ENCODE results near the gene BMP4. TPM values are rescaled to one million over a fixed set of nuclear protein-coding genes. Genes with fewer than 3 reads are reported as not detected.
A peak's percentile ranks its signal among the peaks of the same experiment; 100 is the strongest.
"Not testable (repeated sequence)": the region's sequence is repeated elsewhere in the genome, so short reads cannot be mapped to it uniquely, and the experiment has no call there.

BMP4 gene
- total RNA-seq = not detected

- Mint-ChIP-seq H3K4me1 (ENCODE audit: low read depth) (peaks cover 35% of the 10 kb centered on the region), H3K27me3 (ENCODE audit: low read depth) (peaks cover 61% of the 10 kb centered on the region), H3K36me3 (ENCODE audit: low read depth) (no peaks in the 10 kb centered on the region), H3K9me3 (no peaks in the 10 kb centered on the region), H3K27ac (no peak within 1 kb of the TSS), H3K4me3 (peak within 1 kb of the TSS; percentile 51)
- DNase-seq = peak; percentile 45
- intact Hi-C loops (cut with micrococcal nuclease) = no loop called here
- CTCF ChIA-PET = no interaction called here
These were observed at the start of gene BMP4 for GRCh38 chr14:53956427-53957201. BMP4 (minus strand) TSS chr14:53956825; CDS start chr14:53952222, 4,603 bp downstream.

GRCh38 chr14:54003064-54003463, 46.4 kb upstream of the BMP4 start:
- Mint-ChIP-seq H3K27ac (no peak overlapping the region), H3K4me1 (ENCODE audit: low read depth) (no peaks in the 10 kb centered on the region), H3K4me3 (no peak overlapping the region), H3K36me3 (ENCODE audit: low read depth) (no peaks in the 10 kb centered on the region), H3K27me3 (ENCODE audit: low read depth) (peaks cover 6% of the 10 kb centered on the region), H3K9me3 (peaks cover 7% of the 10 kb centered on the region)
- CTCF ChIA-PET = no interaction called here
- no peak for DNase-seq
- intact Hi-C loops (cut with micrococcal nuclease) = no loop called here

- intact Hi-C loops (cut with micrococcal nuclease) = no loop called here
These were observed 46.0 kb upstream of the BMP4 start for GRCh38 chr14:54002653-54003052.

GRCh38 chr14:54001189-54001878, 44.7 kb upstream of the BMP4 start:
- Mint-ChIP-seq H3K27ac (no peak overlapping the region), H3K9me3 (peaks cover 4% of the 10 kb centered on the region), H3K36me3 (ENCODE audit: low read depth) (no peaks in the 10 kb centered on the region), H3K27me3 (ENCODE audit: low read depth) (peaks cover 1% of the 10 kb centered on the region), H3K4me1 (ENCODE audit: low read depth) (no peaks in the 10 kb centered on the region), H3K4me3 (no peak overlapping the region)
- CTCF ChIA-PET = no interaction called here
- DNase-seq = no peak
- intact Hi-C loops (cut with micrococcal nuclease) = no loop called here

More at GRCh38 chr14:54002653-54003052, 46.0 kb upstream of the BMP4 start:
- Mint-ChIP-seq H3K9me3 (peaks cover 7% of the 10 kb centered on the region), H3K4me1 (ENCODE audit: low read depth) (no peaks in the 10 kb centered on the region), H3K4me3 (no peak overlapping the region), H3K36me3 (ENCODE audit: low read depth) (no peaks in the 10 kb centered on the region), H3K27ac (no peak overlapping the region), H3K27me3 (ENCODE audit: low read depth) (peaks cover 6% of the 10 kb centered on the region)
- CTCF ChIA-PET = no interaction called here
- DNase-seq = no peak

- Mint-ChIP-seq H3K9me3 (no peaks in the 10 kb centered on the region), H3K4me1 (ENCODE audit: low read depth) (no peaks in the 10 kb centered on the region), H3K36me3 (ENCODE audit: low read depth) (no peaks in the 10 kb centered on the region), H3K4me3 (no peak overlapping the region), H3K27me3 (ENCODE audit: low read depth) (peaks cover 1% of the 10 kb centered on the region), H3K27ac (no peak overlapping the region)
- no peak for DNase-seq
- intact Hi-C loops (cut with micrococcal nuclease) = no loop called here
- CTCF ChIA-PET = no interaction called here
These were observed 43.8 kb upstream of the BMP4 start for GRCh38 chr14:54000341-54000811.

GRCh38 chr14:53999061-53999488, 42.5 kb upstream of the BMP4 start:
- CTCF ChIA-PET = no interaction called here
- H3K4me3 Mint-ChIP-seq = no peak overlapping the region
- H3K27me3 Mint-ChIP-seq (ENCODE audit: low read depth) = peaks cover 1% of the 10 kb centered on the region
- no peak overlapping the region for H3K27ac Mint-ChIP-seq
- intact Hi-C loops (cut with micrococcal nuclease) = no loop called here
- no peaks in the 10 kb centered on the region for H3K4me1 Mint-ChIP-seq (ENCODE audit: low read depth)
- H3K36me3 Mint-ChIP-seq (ENCODE audit: low read depth) = no peaks in the 10 kb centered on the region
- DNase-seq = no peak
- H3K9me3 Mint-ChIP-seq = no peaks in the 10 kb centered on the region

- CTCF ChIA-PET = no interaction called here
- Mint-ChIP-seq H3K9me3 (no peaks in the 10 kb centered on the region), H3K36me3 (ENCODE audit: low read depth) (no peaks in the 10 kb centered on the region), H3K27me3 (ENCODE audit: low read depth) (no peaks in the 10 kb centered on the region), H3K4me1 (ENCODE audit: low read depth) (no peaks in the 10 kb centered on the region), H3K4me3 (no peak overlapping the region), H3K27ac (no peak overlapping the region)
- no peak for DNase-seq
- intact Hi-C loops (cut with micrococcal nuclease) = no loop called here
These were observed 39.4 kb upstream of the BMP4 start for GRCh38 chr14:53996041-53996440.

- no peaks in the 10 kb centered on the region for H3K36me3 Mint-ChIP-seq (ENCODE audit: low read depth)
- intact Hi-C loops (cut with micrococcal nuclease) = no loop called here
- CTCF ChIA-PET = no interaction called here
These were observed 37.4 kb upstream of the BMP4 start for GRCh38 chr14:53993920-53994607.

GRCh38 chr14:53990978-53991377, 34.4 kb upstream of the BMP4 start:
- no peaks in the 10 kb centered on the region for H3K27me3 Mint-ChIP-seq (ENCODE audit: low read depth)
- no peak overlapping the region for H3K4me3 Mint-ChIP-seq
- CTCF ChIA-PET = no interaction called here
- intact Hi-C loops (cut with micrococcal nuclease) = no loop called here
- H3K9me3 Mint-ChIP-seq = peaks cover 5% of the 10 kb centered on the region
- no peaks in the 10 kb centered on the region for H3K4me1 Mint-ChIP-seq (ENCODE audit: low read depth)
- DNase-seq = no peak
- no peak overlapping the region for H3K27ac Mint-ChIP-seq
- no peaks in the 10 kb centered on the region for H3K36me3 Mint-ChIP-seq (ENCODE audit: low read depth)

More at GRCh38 chr14:53993920-53994607, 37.4 kb upstream of the BMP4 start:
- DNase-seq = no peak
- Mint-ChIP-seq H3K4me1 (ENCODE audit: low read depth) (no peaks in the 10 kb centered on the region), H3K4me3 (no peak overlapping the region), H3K27me3 (ENCODE audit: low read depth) (no peaks in the 10 kb centered on the region), H3K9me3 (no peaks in the 10 kb centered on the region), H3K27ac (no peak overlapping the region)

- CTCF ChIA-PET; H3K27me3 Mint-ChIP-seq (ENCODE audit: low read depth); H3K4me1 Mint-ChIP-seq (ENCODE audit: low read depth); H3K4me3 Mint-ChIP-seq; intact Hi-C loops (cut with micrococcal nuclease); DNase-seq; H3K36me3 Mint-ChIP-seq (ENCODE audit: low read depth); H3K27ac Mint-ChIP-seq: not testable (repeated sequence)
- H3K9me3 Mint-ChIP-seq = peaks cover 18% of the 10 kb centered on the region
These were observed 30.1 kb upstream of the BMP4 start for GRCh38 chr14:53986718-53987117.

GRCh38 chr14:53984958-53985357, 28.3 kb upstream of the BMP4 start:
- H3K36me3 Mint-ChIP-seq (ENCODE audit: low read depth); CTCF ChIA-PET; intact Hi-C loops (cut with micrococcal nuclease); DNase-seq; H3K27me3 Mint-ChIP-seq (ENCODE audit: low read depth); H3K4me3 Mint-ChIP-seq; H3K4me1 Mint-ChIP-seq (ENCODE audit: low read depth); H3K27ac Mint-ChIP-seq: not testable (repeated sequence)
- H3K9me3 Mint-ChIP-seq = peaks cover 18% of the 10 kb centered on the region

- CTCF ChIA-PET = no interaction called here
These were observed 26.5 kb upstream of the BMP4 start for GRCh38 chr14:53983112-53983511.

More at GRCh38 chr14:53983112-53983511, 26.5 kb upstream of the BMP4 start:
- Mint-ChIP-seq H3K36me3 (ENCODE audit: low read depth) (no peaks in the 10 kb centered on the region), H3K27me3 (ENCODE audit: low read depth) (peaks cover 3% of the 10 kb centered on the region), H3K4me1 (ENCODE audit: low read depth) (no peaks in the 10 kb centered on the region), H3K9me3 (peaks cover 18% of the 10 kb centered on the region), H3K27ac (no peak overlapping the region), H3K4me3 (no peak overlapping the region)
- no peak for DNase-seq
- intact Hi-C loops (cut with micrococcal nuclease) = no loop called here
